SK-N-MC (cell line): ENCODE measurements around the gene MAP3K20.

Experiments used
- EZH2 ChIP-seq: fragments of 200-600 bp; sonication (generic); IDR thresholded peaks from one replicate; pipeline ENCODE4 v1.6.1; 2017; ENCODE audit warnings: antibody characterized with exemption
- FOXP2 ChIP-seq: optimal IDR thresholded peaks from 2 replicates; pipeline ENCODE3; 2011; ENCODE audit warnings: mild to moderate bottlenecking, moderate library complexity; ENCODE audit not compliant: insufficient read depth; ENCODE audit errors: extremely low read length, control extremely low read depth
- POLR2AphosphoS5 ChIP-seq: IDR thresholded peaks from 2 replicates; pipeline ENCODE4 v1.6.1; 2012; ENCODE audit warnings: mild to moderate bottlenecking, low read depth, low read length, borderline replicate concordance

- no peak for TF ChIP-seq POLR2AphosphoS5
- TF ChIP-seq EZH2: no peak
- TF ChIP-seq FOXP2: no peak
Observed at GRCh38 chr2:173192071-173192470, 116.4 kb downstream of the MAP3K20 start.
